Sciatic nerve (tissue), 2 donors: ENCODE measurements around the gene TNFAIP8L1. TPM values are rescaled to one million over a fixed set of nuclear protein-coding genes. Genes with fewer than 3 reads are reported as not detected.
"Not testable (repeated sequence)": the region's sequence is repeated elsewhere in the genome, so short reads cannot be mapped to it uniquely, and the experiment has no call there.

Source experiments
- ATAC-seq: fragments of 200-7000 bp; cut with Tn5 transposase; one replicate; pipeline ENCODE4 v1.9.1; 2020; ENCODE audit warnings: mild to moderate bottlenecking, moderate library complexity
- DNase-seq: peaks from one replicate; pipeline ENCODE4 v3.0.0-alpha.2; 2020; ENCODE audit warnings: low spot score
- intact Hi-C: fragments of 100-400 bp; cut with DNase I; formaldehyde crosslinking; loops from one replicate; pipeline ENCODE4 v1.14.2; 2022
- total RNA-seq: library from RNA; stranded (reverse); fragmentation: NEBNext Ultra II Directional; extraction: Animal tissue kit (Norgen Biotek cat#: 25700); gene quantifications from one replicate; pipeline ENCODE4 v1.2.1, GENCODE V29; 2021
- donor health status: DM: no; HTN: no; CAD: no.
- donor health status: DM: no; HTN: no; CAD: no.

The TNFAIP8L1 gene
- total RNA-seq = 12.8 TPM

GRCh38 chr19:4638828-4639530 is at the start of gene TNFAIP8L1:
Gene TNFAIP8L1 (plus strand): TSS chr19:4639516. CDS start chr19:4651870, 12,354 bp downstream.
- intact Hi-C loops = loop anchor here (10.0 kb wide), 1 partner anchor 84 kb away; the partner anchor contains the start of gene SEMA6B
- ATAC-seq (peak; percentile 97), DNase-seq (peak; percentile 98)

- no peak for DNase-seq
- no peak for ATAC-seq
- intact Hi-C loops = no loop called here
Measured at GRCh38 chr19:4589579-4590410, 49.5 kb upstream of the TNFAIP8L1 start.

GRCh38 chr19:4590559-4590958 is 48.8 kb upstream of the TNFAIP8L1 start:
- DNase-seq (no peak), ATAC-seq (no peak)
- intact Hi-C loops = no loop called here

GRCh38 chr19:4591320-4591719 is 48.0 kb upstream of the TNFAIP8L1 start:
- intact Hi-C loops = no loop called here
- no peak for ATAC-seq
- no peak for DNase-seq

- intact Hi-C loops = no loop called here
- no peak for DNase-seq
- no peak for ATAC-seq
Measured at GRCh38 chr19:4592445-4592844, 46.9 kb upstream of the TNFAIP8L1 start.

DNA sequence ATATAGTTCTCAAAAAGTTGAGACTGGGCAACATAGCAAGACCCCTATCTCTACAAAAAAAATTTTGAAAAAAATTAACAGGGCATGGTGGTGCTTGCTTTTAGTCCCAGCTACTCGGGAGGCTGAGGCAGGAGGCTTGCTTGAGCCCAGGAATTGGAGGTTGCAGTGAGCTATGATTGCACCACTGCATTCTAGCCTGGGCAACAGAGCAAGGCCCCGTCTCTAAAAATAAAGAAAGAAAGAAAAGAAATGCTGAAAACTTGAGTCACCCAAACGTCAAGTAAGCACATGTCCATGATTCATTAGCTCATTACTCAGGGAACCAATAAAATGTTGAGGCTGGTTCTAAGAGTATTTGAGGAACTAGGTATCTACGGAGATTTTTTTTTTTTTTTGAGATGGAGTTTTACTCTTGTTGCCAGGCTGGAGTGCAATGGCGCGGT is 45.9 kb upstream of the TNFAIP8L1 start:
- intact Hi-C loops = no loop called here
- ATAC-seq (no peak), DNase-seq (no peak)

- intact Hi-C loops = no loop called here
- DNase-seq (no peak), ATAC-seq (no peak)
Measured at GRCh38 chr19:4594201-4594600, 45.1 kb upstream of the TNFAIP8L1 start.

DNA sequence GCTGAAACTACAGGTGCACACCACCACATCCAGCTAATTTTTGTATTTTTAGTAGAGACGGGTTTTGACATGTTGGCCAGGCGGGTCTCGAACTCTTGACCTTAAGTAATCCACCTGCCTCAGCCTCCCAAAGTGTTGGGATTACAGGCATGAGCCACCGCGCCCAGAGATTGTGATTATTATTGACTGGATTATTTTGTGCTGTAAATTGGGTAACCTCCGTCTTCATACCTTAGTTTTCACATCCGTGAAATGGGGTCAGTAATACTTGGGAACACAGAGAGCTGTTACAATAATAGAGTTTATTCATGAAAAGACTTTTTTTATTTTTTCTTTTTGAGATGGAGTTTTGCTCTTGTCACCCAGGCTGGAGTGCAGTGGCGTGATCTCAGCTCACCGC is 44.2 kb upstream of the TNFAIP8L1 start:
- ATAC-seq = not testable (repeated sequence)

DNA sequence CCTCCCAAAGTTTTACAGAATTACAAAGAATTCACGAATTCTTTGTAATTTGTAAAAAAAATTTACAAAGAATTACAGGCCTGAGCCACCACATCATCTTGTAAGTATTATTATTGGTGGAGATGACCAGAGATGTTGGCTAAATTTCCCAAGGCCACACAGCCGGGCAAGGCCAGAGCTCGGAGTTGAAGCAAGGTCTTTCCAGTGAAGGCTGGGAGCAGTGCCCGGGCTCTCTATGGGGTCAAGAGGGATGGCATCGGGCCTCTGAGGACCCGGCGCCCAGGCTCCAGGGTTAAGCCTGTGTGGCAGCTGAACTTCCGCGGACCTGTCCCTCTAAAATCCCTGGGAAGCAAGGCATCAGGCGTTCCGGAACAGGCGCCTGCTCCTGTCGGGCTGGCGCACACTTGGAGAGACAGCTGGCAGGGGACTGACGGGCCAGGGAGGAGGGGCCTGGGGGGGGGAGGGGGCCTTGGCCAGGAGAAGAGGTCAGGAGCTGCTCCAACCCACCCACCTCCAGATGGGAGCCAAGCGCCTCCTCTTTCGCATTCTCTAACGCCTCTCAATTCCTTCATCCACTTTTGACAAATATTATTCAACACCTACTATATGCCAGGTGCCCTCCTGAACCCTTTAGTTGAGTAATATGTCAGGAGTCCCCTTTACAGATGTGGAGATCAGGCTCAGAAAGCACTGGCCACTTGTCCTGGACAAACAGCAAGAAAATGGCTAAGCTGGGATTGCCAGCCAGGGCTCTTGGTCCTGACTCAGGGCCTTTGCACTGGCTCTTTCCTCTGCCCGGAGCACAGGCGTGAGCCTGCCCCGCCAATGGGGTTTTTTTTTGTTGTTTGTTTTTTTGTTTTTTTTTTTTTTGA is 43.0 kb upstream of the TNFAIP8L1 start:
- ATAC-seq (no peak), DNase-seq (no peak)
- intact Hi-C loops = no loop called here

More for the DNA sequence above, 44.2 kb upstream of the TNFAIP8L1 start:
- intact Hi-C loops, DNase-seq: not testable (repeated sequence)

DNA sequence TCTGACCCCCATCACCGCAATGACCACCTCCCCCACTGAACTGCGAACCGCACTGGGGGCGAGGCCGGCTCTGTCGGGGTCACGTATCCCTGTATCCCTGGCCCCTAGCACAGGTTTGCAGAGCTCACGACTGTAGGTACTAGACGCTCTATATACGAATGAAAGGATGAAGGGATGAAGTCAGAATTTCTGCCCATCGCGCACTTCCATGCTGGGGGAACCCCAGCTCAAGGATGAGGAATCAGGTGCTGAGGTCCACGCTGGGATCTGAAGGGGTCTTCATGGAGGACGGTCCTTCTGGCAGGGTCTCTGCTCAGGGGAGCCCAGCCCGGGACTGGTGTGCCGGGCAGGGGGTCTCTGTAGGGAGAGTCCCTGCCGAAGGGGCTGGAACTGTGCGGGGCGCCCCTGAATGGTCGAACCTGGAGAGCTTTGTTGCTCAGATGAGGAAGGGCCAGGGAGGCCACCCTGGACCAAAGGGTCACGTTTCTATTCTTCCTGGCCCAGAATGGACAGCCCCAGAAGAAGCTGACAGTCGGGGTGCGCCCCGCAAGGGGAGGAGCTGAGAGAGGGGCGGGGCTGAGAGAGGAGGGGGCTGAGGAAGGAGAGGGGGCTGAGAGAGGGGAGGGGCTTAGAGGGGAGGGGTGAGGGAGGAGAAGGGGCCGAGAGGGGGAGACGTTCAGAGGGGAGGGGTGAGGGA is 41.9 kb upstream of the TNFAIP8L1 start:
- DNase-seq (no peak), ATAC-seq (peak; percentile 32)
- intact Hi-C loops = no loop called here

DNA sequence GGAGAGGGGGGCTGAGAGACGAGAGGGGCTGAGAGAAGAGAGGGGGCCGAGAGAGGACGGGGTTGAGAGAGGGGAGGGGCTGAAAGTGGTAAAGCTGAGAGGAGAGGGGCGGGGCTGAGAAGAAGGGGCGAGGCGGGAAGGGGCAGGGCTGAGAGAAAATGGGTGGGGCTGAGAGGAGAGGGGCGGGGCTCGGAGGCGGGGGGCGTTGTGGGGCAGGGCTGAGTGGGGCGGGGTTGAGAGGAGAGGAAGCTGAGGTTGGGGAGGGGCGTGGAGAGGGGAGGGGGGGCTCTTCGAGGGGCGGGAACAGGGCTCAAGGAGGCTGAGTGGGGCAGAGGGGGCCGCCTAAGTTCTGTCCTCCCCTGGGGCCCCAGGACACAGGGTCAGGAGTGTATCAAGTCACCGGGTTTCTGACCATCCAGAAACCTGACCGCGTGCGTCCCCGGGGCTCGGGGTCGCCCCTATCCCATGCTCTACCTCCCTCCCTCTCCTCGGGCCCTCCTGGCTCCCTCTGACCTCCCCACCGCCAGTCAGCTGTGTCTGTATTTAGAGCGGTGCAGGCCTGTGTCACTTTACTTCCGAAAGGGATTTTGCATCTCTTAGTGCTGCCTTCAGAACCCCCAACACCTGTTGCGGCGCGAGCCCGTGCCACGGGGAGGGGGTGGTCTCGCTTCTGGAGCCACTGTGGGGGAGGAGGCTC is 41.2 kb upstream of the TNFAIP8L1 start:
- intact Hi-C loops = no loop called here
- ATAC-seq (peak; percentile 55), DNase-seq (no peak)

DNA sequence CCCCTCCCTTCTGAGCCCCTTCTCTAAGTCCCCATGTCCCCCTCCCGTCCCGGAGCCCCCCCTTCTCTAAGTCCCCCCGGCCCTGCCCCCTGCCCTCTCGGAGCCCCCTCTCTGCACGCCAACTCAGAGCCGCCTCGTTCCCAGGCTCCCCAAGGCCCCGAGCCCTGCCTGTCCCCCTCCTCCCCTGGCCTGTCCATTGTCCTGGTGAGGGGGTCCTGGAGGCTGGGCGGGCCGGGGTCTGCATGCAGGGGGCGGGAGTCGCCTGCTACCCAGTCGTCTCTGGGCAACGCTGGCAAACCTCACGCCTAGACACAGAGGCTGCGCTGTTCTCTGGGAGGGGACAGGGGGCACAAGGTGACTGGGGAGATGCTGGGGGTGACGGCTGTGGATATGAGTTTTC is 40.6 kb upstream of the TNFAIP8L1 start:
- peak; percentile 24 for ATAC-seq
- intact Hi-C loops = no loop called here
- no peak for DNase-seq

- intact Hi-C loops = no loop called here
- ATAC-seq = no peak
- no peak for DNase-seq
Measured at GRCh38 chr19:4600082-4600481, 39.2 kb upstream of the TNFAIP8L1 start.

DNA sequence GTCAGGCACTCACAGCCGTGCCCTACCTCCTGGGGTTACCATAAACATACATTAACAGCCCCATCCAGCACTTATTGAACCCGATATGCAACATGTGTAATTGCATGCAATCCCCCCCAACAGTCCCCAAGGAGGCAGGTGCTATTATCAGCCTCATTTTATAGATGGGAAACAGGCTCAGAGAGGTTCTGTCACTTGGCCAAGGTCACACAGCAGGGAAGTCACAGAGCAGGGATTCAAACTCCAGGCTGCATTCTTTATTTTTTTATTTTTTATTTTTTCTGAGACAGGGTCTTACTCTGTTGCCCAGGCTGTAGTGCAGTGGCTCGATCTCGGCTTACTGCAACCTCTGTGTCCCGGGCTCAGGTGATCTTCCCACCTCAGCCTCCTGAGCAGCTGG is 38.4 kb upstream of the TNFAIP8L1 start:
- intact Hi-C loops = no loop called here
- no peak for ATAC-seq
- DNase-seq = no peak

DNA sequence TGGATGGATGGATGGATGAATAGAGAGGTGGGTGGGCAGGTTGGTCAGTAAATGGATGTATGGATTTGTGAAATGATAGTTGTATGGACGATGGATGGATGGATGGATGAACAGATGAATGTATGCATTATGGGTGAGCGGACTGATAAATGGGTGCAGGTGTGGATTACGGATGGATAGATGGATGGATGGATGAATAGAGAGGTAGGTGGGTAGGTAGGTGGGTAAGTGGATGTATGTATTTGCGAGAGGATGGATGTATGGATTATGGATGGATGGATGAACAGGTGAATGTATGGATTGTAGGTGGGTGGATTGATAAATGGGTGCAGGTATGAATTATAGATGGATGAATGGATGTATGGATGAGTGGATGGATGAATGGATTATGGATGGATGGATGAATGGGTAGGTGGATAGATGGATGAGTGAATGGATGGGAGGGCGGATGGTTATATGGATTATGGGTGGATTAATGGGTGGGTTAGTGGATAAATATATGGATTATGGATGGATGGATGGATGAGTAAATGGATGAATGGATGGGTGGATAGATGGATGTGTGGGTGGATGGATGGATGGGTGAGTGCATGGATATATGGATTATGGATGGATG is 37.0 kb upstream of the TNFAIP8L1 start:
- DNase-seq (no peak), ATAC-seq (no peak)
- intact Hi-C loops = no loop called here

DNA sequence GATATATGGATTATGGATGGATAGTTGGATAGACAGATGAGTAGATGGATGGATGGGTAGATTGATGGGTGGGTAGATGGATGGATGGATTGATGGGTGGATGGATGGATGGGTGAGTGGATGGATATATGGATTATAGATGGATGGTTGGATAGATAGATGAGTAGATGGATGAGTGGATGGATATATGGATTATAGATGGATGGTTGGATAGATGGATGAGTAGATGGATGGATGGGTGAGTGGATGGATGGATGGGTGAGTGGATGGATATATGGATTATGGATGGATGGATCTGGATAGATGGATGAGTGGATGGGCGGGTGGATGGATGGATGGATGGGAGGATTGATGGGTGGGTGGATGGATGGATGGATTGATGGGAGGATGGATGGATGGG is 36.4 kb upstream of the TNFAIP8L1 start:
- no peak for DNase-seq
- no peak for ATAC-seq
- intact Hi-C loops = no loop called here

DNA sequence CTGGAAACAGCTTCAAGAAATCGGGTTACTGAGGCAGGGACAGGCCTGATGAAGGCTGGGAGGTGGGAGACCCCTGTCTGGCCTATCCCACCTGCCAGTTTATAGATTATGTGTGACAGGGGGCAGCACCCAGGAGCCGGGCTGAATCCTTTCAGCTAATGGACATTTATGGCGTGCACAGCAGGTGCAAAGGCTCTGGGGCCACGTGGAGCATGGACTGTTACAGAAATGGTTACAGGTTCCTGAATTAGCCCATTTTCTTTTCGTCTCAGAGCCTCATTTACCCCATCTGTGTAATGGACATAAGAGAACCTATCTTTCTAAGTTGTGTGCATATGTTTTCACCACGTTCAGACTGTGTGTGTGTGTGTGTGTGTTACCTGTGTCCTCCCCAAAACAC is 34.4 kb upstream of the TNFAIP8L1 start:
- intact Hi-C loops = no loop called here
- DNase-seq = no peak
- no peak for ATAC-seq

GRCh38 chr19:4606181-4606580 is 33.1 kb upstream of the TNFAIP8L1 start:
- intact Hi-C loops = no loop called here
- DNase-seq (no peak), ATAC-seq (no peak)
